ENCODE measurements around the gene SV2B.
A peak's percentile ranks its signal among the peaks of the same experiment; 100 is the strongest.

The SV2B gene

DNA sequence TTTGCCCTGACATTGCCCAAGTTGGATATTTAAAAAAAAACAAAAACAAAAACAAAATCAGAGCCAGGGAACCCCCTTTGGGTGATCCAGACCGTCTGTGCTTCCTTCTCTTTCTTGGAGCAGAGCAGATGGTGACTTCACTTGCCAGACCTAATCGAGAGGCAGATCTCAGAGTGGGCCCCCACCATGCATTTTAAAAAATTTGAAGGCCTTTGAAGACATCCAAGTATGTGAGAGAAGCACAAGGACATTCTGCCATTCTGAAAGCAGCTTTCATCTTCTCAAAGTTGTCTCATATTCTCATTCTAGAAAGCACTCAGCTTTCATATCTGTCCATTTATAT lies 93.3 kb downstream of the SV2B start:
- DNase-seq, result no peak

DNA sequence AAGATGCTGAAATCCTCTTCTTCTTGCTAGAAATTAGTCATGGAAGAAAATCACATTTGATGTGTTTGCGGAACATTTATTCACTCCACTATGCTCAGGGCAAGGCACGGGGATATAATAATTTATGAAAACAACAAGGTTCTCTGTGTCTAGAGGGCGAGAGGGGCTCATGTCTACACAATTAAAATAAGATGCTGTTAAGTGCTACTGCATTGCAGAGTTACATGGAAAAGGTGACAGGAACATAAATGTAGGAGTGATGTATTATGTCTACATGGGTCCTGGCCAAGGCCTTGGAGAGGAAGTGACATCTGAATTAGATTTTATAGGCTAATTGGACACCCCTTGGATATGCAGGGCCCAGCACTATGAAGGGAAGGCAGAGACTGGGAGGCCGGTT lies 96.1 kb downstream of the SV2B start:
- no peak for DNase-seq

DNA sequence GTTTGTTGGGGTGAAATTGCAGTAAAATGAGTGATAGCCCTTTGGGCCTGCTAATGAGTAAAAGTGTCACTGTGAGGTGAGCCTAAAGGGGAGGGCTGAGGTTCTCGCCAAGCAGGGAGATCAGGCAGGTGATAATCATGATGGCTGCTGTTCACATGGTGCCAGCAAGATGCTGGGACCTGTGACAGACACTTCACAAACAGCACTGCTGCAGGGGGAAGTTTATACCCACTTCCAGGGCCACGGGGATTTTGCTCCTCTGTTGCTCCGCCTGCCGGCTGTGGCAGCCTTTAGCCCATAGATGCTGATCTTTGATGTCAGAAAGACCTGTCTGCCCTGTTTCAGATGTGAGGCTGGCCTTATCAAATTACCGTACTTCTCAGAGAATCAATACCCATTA lies 96.7 kb downstream of the SV2B start:
- DNase-seq, result no peak

DNA sequence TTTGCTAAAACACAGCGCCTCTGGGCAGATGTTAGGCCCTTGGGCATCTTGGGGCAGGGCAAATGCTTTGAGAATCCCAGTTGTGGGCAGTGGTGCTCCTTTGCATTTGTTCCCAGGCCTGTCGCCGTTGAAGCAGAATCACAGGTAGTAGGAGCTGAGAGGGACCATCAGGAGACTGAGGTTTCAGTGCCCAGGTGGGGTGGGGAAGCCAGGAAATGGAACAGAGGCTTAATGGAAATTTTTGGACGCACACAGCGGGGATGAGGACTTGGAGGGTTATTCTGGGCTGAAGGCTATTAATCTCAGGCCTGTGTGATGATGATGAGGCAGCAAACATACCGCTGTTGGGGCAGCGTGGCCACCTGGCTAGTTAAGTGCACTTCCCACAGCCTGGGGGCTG lies 99.5 kb downstream of the SV2B start:
- DNase-seq, result no peak

DNA sequence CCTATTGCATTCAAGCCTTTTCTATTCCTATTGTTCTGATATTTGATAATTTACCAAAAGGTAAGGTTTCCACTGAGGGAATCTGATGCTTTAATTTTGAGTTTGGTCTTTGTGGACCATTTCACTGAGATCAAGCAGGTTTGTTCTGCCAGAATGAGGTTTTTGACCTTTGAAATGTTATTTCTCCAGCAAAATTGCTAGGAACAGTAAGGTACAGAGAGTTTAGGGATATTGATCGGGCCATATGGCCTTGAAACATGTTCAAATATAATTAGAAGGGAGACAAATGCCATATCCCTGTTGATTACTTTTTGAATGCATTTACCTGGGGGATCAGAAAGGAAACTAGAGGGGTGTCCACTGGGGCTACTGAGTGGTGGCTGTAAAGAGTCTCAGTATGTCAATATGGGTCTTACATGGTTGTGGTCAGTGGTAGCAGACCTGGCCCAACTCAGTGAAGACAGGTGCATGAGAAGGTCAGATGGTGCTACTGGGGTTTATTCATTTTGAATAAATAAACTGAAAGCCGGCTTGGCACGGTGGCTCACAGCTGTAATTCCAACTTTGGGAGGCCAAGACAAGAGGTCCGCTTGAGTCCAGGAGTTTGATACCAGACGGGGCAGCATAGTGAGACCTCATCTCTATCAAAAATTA lies 100.2 kb downstream of the SV2B start:
- DNase-seq, result no peak

DNA sequence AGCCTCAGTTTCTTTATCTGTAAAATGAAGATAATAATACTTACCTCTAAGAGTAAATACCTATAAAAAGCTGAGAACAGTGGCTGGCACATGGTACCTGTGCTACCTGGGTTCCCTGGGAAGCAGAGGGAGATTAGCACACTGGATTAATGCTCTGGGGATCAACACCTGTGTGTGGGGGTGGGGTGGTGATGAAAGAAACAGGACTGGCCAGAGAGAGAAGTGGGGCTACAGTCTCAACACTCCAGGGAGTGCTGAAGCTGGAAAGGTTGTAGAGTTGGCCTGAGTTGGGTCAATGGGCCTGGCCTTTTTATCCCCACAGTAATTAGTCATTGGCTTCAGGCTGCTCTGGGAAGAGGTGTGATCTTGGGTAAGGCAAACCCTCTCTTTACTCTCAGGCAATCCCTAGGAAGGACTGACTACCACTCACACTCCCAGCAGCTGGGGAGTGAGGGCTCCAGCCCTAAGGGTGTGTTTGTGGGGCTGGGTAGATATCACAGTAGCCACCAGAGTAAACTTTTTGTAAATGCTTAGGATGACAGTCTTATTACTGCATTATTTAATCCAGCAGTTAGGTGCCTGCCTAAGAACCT lies 102.5 kb downstream of the SV2B start:
- no peak for DNase-seq

DNA sequence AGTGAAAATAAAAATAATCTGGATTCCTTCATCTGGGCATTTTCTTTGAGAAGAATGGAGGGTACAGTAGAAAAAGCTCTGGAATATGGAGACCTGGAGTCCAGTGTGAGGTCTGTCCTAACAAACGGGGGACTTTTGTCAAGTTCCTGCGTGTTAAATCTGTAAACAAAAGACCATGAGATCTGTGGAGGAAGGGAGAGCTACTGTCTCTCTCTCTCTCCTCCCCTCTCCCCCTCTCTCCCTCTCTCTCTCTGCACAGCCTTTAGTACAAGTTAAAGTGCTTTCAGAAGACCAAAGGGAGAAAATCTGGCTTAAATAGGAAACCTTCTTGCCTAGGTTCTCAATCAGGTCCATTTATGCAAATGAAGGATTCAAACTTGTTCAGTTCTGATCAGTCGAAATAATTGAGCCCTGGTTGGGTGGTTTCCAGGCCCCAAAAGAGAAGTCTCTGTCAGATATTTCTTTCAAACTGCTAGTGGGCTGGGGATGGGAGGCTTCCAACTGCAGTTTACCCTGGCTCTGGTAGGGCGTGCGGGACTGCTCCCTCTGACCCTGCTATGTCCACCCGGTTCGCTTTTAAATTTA lies 103.7 kb downstream of the SV2B start:
- DNase-seq, result no peak

DNA sequence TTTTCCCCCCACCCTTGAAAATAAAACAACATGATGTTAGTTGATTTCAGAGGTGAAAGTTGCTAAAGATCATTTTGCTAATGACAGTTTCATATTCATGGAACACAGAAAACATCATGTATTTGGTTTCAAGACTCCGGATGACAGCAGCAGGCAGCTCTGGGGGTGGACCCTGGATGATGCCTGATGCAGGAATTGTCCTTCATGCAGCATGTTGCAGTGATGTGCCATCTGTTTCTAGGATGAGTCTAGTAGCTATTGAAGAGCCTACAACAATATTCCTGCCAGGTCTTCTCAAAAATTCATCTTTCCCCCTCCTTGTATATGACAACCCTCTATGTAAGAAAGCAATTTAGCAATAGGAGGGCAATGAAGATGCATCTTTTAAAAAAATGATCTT lies 108.3 kb downstream of the SV2B start:
- DNase-seq, result no peak

DNA sequence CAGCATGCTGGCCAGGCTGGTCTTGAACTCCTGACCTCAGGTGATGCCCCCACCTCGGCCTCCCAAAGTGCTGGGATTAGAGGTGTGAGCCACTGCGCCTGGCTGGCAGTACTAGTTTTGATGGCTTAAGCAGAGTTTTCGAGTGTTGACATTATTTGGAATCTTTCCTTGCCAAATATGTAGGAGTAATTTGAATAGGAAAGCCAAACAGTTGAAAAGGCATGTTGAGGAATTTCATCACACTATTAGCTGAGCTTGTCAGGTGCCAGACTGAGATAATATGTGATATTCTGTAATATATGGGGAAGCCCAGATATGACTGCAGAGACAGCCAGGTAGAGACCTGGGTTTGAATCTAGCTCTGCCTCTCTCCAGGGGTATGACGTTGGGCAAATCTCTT lies 109.3 kb downstream of the SV2B start:
- no peak for DNase-seq

DNA sequence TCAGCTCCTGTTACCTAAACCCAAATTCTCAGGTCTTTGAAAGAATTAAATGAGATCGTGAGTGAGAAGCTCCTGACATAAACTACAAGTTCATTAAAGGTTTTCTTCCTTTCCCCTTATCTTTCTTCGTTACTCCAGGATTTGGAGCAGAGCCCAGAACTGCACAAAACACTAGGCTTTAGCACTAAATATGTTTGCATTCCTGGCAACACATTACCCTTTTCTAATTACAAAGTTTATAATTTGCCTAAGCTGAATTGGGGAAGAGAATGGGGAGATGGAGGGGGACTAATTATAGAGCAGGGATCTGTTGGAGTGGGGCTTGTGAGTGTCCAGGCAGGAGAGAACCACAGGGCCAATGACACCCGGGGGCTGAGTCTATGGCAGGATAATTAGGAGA lies 109.7 kb downstream of the SV2B start:
- no peak for DNase-seq

DNA sequence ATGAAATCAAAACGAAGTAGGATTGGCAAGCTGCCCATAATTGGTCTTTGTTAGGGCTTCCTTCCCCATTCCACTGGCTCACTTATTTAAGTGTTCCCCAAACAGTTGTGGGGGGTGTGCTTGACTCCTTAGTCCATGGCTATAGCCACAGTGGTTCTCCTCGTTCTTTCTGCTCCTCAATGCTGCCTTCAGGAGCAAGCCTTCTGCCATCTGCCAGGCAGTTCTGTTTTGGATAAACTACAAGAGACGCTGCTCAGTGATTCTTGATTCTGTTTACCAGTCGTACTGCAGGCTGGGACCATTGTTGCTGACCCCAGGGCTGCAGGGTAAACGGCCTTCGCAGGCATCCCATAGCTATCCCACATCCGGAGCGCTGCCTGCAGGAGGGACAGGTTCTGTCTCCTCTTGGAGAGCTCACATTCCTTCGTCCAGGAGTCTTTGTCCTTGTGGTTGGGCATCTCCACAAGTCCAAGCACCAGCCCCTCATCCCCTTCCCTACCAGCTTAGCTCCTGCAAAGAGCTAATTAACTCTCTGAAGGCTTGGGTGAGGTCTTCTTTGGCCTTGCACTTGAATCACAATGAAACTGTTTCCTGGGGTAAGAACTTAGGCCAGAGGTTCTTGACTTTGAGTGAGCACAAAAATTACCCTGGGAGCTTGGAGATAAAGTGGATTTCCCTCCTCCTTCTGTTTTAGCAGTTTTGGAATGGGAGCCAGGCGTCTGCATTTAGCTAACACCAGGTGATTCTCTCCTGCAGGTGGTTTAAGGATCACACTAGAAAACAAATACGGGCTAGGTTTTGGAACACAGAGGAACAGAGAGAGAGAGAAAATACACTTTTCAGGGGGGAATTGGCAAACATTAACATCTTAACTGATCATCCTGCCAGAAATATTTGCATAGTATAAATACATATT lies 114.9 kb downstream of the SV2B start:
- DNase-seq, result no peak

DNA sequence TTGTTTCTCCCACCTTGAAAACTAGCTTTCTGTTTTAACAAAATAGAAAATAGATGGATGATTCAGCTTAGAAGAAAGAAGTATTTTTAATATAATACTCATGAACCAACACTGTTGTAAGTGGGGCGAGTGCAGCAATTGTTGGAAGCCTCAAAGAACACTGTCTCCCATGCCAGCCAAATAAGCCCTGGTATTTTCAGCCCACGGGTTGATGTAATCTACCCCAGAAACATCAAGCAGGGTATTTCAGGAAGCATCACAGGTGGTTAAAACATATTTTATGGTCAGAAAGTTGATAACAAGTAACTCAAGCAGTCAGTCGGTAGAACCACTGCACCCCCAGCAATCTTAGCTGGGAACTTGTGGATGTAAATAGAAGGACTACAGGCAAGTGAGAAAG lies 115.9 kb downstream of the SV2B start:
- DNase-seq, result no peak

DNA sequence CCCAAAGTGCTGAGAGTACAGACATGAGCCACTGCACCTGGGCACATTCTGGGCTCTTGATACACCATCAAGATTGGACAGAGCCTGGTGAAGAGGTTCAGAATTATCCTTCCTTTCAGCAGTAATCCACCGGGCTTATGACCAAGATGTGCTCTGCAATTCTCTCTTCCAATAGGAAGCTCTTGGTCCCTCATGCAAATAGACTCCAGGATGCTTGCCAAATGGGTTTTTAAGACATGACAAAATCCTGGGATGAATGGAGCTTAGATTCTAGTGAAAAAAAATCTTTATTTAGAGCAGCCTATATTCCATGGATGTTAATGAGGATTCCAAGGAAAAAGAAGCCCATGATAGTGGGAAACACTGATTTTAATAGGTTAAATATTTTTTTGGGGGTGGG lies 119.1 kb downstream of the SV2B start:
- DNase-seq, result no peak

DNA sequence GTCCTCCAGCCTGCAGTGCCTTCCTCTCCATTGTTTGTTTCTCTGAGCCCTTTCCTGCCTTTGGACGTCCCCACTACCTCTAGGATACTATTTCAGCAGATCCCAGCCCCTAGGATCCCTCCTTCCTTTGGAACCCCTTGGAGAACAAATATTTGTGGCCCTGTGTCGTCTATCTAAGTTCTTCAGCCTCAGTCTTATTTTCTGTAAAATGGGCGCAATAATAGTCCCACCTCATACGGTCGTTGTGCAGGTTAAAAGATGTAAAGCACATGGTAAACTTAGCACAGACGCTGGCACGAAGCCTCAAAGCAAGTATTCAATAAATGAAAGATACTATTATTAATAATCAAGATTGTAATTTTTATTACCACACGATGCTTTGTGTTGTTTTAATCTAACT lies 122.0 kb downstream of the SV2B start:
- no peak for DNase-seq

DNA sequence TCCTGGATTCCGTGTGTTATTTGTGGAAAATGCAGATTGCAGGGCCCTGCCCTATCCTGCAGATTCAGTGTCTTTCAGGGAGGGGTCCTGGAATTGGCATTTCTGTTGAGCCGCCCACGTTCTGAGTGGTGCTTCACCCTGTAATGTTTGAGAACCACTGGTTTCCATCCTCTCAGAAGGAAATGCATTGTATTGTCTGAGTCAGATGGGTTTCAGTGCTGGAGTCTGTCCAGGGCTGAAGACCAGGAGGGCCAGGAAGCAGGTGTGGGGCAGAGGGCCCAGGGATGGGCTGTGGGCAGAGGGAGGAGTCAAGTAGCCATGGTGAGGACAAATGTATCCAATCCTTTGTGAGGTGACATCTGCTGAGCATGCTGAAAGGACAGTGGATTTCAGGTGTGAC lies 123.8 kb downstream of the SV2B start:
- DNase-seq, result no peak

DNA sequence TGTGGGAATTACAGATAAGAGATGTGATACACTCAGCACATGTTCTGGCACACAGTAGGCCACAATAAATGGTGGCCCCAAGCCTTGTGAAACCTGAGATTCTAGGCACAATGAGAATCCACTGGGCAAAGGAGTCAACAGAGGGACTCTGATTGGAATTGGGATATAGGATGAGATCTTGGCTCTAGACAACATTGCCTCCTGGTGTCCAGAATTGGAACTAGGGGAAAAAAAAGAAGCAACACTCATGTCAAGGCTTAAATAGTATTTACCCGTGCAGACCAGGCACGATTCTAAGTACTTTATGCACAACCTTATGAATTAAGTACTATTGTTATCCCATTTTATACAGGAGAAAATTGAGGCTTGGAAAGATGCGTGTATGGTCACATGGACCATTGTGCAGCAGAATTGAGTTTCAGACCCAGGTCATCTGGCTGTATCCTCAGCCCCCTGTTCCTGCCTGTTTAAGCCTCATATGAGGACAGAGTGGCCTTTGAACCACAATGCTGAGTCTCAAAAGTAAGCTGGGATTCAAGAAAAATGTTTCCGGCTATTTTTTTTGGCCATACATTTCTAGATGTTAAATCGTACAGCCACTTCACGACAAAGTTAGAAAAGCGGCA lies 124.8 kb downstream of the SV2B start:
- DNase-seq, result peak; percentile 3

DNA sequence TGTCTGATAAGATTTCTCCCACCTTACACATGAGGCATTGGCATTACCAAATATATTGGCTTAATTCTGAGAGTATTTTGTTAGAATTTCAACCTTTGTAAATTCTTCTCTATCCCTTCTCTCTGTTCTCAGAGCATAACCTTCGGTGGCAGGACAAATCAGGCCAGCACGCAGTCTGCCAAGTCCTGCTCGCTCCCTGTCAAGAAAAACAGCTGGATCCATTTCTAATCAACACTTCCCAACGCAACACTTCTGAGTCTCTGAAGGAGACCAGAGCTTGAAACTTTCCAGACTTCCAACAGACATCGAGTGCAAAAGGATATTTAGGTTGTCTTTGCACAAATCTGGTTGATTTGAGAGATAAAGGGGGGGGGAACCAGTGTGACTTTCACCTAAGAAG lies 125.7 kb downstream of the SV2B start:
- DNase-seq, result no peak

DNA sequence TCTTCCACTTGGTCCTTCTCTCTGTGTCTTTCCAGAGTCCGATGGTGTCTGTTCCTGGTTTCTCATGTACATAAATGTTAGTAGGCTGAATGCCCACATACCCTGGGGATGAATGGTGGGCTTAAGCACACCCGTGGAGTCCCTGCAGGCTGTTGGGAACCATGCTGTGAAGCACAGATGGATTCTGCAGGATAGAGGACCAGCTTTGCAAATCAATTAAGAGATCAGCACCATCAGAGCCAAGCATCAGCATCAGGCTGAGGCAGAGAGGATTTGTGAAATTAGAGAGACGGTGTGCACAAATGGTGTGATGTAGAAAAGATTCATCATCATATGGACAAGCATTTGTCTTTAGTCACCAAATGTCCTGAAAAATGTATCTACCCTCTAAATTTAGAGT lies 127.1 kb downstream of the SV2B start:
- DNase-seq, result no peak

DNA sequence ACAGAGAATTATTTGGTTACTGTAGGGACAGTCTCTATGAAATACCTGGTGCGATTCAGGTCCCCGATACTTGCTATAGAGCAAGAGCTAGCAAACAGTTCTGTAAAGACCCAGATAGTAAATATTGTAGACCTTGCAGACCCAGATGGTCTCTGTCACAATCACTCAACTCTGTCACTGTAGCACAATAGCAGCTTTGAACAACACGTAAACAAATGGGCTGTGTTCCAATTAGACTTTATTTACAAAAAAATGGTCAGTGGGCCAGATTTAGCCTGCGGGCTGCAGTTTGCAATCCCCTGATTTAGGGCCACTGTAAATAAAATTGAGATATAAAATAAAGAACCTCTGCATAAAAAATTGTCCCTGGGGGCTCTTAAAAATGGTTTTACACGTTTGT lies 127.7 kb downstream of the SV2B start:
- DNase-seq, result no peak

DNA sequence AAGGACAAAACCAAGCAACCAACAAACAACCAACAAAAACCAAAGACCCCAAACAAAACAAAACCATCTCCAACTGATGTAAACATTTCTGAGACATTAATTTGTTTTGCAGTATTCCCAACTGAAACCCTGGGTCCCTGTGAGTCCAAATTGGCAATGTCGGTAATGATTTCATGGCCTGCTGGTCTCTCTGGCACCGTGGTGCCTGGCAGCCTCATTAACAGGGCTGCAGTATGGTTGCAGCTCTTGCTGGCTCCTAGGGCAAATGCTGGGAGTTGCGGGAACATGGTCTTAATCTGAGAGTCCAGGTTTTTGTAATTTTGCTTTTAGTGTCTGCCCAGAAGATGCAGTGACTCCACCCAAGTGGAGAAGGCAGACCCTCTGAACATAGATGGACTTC lies 128.3 kb downstream of the SV2B start:
- no peak for DNase-seq

DNA sequence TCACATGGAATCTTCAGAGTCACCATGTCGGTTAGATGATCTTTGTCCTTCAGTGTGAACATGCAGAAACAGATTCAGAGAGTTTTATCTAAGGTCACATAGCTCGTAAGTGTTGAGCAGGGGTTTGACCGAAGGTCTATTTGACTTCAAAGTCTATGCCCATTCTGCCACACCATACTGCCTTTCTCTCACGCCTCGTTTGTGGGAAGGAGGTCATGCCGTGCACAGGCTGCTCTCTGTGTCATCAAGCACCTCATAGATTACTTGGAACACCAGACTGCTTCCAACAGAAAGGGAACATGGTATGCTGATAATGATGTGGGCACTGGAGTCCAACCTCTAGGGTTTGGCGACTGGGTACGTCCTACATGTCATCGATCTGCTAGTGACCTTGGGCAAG lies 128.8 kb downstream of the SV2B start:
- no peak for DNase-seq

DNA sequence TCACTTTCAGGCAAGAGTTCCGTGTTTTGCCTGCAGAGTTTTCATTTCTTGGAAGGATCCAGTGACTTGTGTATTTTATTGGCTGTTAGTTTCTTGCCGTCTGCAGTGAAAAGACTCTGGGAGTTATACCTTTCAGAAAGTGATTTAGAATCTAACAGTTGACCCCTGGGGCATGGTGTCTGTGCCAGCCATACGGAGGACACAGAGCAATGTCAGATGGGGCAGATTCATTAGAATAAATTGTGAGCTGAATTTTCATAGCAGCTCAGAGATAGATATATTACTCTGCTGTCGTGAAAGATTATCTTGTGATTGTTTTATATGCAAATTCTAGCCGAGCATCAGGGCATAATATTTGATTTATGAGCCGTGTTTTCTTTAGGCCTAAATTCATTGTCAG lies 131.6 kb downstream of the SV2B start:
- DNase-seq, result no peak

DNA sequence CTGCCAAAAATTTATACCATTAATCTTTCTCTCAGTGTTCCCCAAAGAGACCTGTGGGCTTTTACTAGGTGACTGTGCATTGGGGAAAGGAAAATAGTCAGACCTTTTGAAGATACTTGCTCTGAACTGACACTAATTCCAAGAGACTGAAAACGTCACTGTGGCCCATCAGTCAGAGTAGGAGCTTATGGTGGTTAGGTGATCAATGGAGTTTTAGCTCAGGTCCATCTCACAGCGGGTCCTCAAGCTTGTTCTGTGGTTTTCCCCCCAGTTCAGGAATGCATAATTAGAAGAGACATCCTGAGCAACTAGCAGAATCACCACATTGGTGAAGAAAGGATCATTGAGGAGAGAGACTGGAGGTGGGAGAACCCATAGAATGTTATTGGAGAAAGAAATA lies 134.7 kb downstream of the SV2B start:
- no peak for DNase-seq

DNA sequence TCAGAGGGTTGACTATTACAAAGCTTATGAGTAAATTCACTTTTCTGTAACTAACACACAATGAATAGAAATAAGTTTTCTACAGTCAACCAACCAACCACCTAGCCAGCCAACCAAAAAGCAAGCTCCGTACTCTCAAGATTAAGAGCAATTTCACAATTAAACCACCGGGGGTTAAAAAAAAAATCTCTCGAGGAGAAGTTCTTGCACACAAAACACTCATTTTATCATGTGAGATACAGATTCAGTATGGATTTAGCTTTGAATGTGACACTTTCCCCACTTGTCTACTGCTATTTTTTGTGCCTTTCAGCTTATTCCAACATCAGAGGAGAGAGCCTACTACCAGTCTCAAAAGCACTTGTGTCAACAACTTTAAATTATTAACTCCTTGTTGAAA lies 135.3 kb downstream of the SV2B start:
- DNase-seq, result no peak
